Measurements from ENCODE around the gene CCNJL.

GRCh38 chr5:160349935-160350303 is 37.6 kb upstream of the CCNJL start:
- TF ChIP-seq CTCF (conservative IDR thresholded peaks at IDR 0.05; ENCODE audit: low read depth, low read length) = no peak
- no peak for TF ChIP-seq EZH2 (IDR thresholded peaks at IDR 0.05; ENCODE audit: borderline replicate concordance, low read depth, low read length, poor library complexity, severe bottlenecking)
